HG03432 (cell line): ENCODE measurements around the gene OR10AD1.
"Not testable (repeated sequence)": the region's sequence is repeated elsewhere in the genome, so short reads cannot be mapped to it uniquely, and the experiment has no call there.

Source experiments
- ATAC-seq: cut with Tn5 transposase; IDR thresholded peaks from one replicate; pipeline ENCODE4 v1.9.1; 2021; ENCODE audit warnings: mild to moderate bottlenecking, moderate library complexity; ENCODE audit not compliant: unreplicated experiment

Gene OR10AD1

GRCh38 chr12:48203192-48203591 lies at the start of gene OR10AD1:
TSS of gene OR10AD1 (minus strand) at chr12:48203292. CDS start at chr12:48203292, 0 bp downstream.
- no peak for ATAC-seq

GRCh38 chr12:48247181-48247966 lies 44.3 kb upstream of the OR10AD1 start:
- no peak for ATAC-seq

GRCh38 chr12:48237162-48237561 lies 34.1 kb upstream of the OR10AD1 start:
- ATAC-seq = no peak

GRCh38 chr12:48235796-48236333 lies 32.8 kb upstream of the OR10AD1 start:
- no peak for ATAC-seq

GRCh38 chr12:48231169-48231958 lies 28.3 kb upstream of the OR10AD1 start:
- ATAC-seq = not testable (repeated sequence)

- not testable (repeated sequence) for ATAC-seq
Measured at GRCh38 chr12:48224533-48224932, 21.4 kb upstream of the OR10AD1 start.

- ATAC-seq = no peak
Measured at GRCh38 chr12:48221645-48222044, 18.6 kb upstream of the OR10AD1 start.

- no peak for ATAC-seq
Measured at GRCh38 chr12:48220701-48221100, 17.6 kb upstream of the OR10AD1 start.

GRCh38 chr12:48219631-48220030 lies 16.5 kb upstream of the OR10AD1 start:
- no peak for ATAC-seq

- ATAC-seq = no peak
Measured at GRCh38 chr12:48216785-48217184, 13.7 kb upstream of the OR10AD1 start.

- not testable (repeated sequence) for ATAC-seq
Measured at GRCh38 chr12:48209495-48209894, 6.4 kb upstream of the OR10AD1 start.

GRCh38 chr12:48202766-48203165 lies 326 bp downstream of the OR10AD1 start:
- no peak for ATAC-seq

GRCh38 chr12:48201516-48201915 lies 1.6 kb downstream of the OR10AD1 start:
- no peak for ATAC-seq

GRCh38 chr12:48201091-48201490 lies 2.0 kb downstream of the OR10AD1 start:
- no peak for ATAC-seq

- no peak for ATAC-seq
Measured at GRCh38 chr12:48199774-48200221, 3.3 kb downstream of the OR10AD1 start.

- ATAC-seq = no peak
Measured at GRCh38 chr12:48198985-48199384, 4.1 kb downstream of the OR10AD1 start.

- peak; percentile 21 for ATAC-seq
Measured at GRCh38 chr12:48198672-48198971, 4.5 kb downstream of the OR10AD1 start.

GRCh38 chr12:48197971-48198671 lies 5.0 kb downstream of the OR10AD1 start:
- peak; percentile 100 for ATAC-seq

GRCh38 chr12:48197549-48197970 lies 5.5 kb downstream of the OR10AD1 start:
- peak; percentile 21 for ATAC-seq

- ATAC-seq = no peak
Measured at GRCh38 chr12:48194799-48195201, 8.3 kb downstream of the OR10AD1 start.

- no peak for ATAC-seq
Measured at GRCh38 chr12:48193623-48194022, 9.5 kb downstream of the OR10AD1 start.
